ENCODE results near the gene TTLL10. TPM values are rescaled to one million over a fixed set of nuclear protein-coding genes. Genes with fewer than 3 reads are reported as not detected.

The TTLL10 gene
- total RNA-seq, 8 experiments from 2014 or later: 0.43 to 0.59 TPM; not detected in 6

DNA sequence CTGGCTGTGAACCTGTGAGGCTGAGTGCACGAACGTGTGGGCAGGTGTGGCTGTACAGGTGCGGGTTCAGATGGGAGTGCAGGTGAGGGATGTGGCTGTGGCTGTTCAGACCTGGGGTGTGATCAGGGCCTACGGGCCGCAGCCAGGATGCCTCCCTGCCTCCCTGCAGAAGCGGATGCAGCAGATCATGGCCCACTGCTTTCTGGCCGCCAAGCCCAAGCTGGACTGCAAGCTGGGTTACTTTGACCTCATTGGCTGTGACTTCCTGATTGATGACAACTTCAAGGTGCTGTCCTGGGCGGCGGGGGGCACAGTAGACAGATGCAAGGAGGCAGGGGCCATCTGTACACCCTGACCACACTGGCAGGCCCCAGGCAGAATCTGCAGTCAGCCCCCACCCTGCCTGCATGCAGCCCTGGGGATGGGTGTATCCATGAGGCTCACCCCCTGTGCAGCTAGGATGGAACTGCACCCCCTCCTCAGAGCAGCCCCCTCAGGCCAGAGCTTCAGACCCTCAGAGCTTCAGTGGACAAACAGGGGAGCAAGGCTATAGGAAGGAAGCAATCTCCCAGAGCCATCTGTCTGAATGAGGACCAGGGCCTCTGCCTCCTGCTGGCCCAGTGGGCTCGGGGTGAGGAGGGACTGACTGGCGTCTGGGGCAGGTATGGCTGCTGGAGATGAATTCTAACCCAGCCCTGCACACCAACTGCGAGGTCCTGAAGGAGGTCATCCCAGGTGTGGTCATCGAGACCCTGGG, 22.9 kb downstream of the TTLL10 start:
- ATAC-seq (replicated peaks in 6 of 8): no peak
- in situ Hi-C loops (cut with MboI; ENCODE audit: low pct_unique_long_range_greater_than_20kb in 2 of 9, low sequenced_read_pairs in 9 of 9, unreplicated experiment in 9 of 9): no loop called here
- Histone ChIP-seq H3K4me1 (replicated peaks in 1 of 2) (peaks cover 5 to 10% of the 10 kb centered on the region in 2 donors), H3K4me3 (no peak overlapping the region), H3K27ac (no peak overlapping the region)
- 64 to 76% (median 70%) methylated on average over 2 to 9 of the region's 13 CpGs; no CpG with 5 or more reads in 5 of the 10 experiments for WGBS, 10 experiments

DNA sequence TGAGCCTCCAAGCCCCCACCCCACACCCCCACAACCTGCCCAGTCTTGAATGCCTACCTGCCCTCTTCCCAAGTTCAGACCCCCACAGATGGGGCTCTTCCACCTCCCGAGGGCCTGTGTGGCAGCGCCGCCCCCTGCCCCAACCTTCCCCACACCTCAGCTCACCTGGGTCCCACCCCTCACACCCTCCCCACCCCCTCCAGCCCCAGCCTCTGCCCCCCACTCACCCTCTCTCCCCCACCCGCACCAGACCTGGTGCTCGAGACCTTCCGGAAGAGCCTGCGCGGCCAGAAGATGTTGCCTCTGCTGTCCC, 23.5 kb downstream of the TTLL10 start:
- H3K27ac ChIP-seq: no peak overlapping the region
- in situ Hi-C loops (cut with MboI; ENCODE audit: low pct_unique_long_range_greater_than_20kb in 2 of 9, low sequenced_read_pairs in 9 of 9, unreplicated experiment in 9 of 9): no loop called here
- 60% methylated on average over 1 of the region's 8 CpGs; no CpG with 5 or more reads in 9 of the 10 experiments for WGBS, 10 experiments
- H3K4me1 ChIP-seq (replicated peaks in 1 of 2): peaks cover 5 to 10% of the 10 kb centered on the region in 2 donors
- H3K4me3 ChIP-seq: no peak overlapping the region
- ATAC-seq (replicated peaks in 6 of 8): no peak

DNA sequence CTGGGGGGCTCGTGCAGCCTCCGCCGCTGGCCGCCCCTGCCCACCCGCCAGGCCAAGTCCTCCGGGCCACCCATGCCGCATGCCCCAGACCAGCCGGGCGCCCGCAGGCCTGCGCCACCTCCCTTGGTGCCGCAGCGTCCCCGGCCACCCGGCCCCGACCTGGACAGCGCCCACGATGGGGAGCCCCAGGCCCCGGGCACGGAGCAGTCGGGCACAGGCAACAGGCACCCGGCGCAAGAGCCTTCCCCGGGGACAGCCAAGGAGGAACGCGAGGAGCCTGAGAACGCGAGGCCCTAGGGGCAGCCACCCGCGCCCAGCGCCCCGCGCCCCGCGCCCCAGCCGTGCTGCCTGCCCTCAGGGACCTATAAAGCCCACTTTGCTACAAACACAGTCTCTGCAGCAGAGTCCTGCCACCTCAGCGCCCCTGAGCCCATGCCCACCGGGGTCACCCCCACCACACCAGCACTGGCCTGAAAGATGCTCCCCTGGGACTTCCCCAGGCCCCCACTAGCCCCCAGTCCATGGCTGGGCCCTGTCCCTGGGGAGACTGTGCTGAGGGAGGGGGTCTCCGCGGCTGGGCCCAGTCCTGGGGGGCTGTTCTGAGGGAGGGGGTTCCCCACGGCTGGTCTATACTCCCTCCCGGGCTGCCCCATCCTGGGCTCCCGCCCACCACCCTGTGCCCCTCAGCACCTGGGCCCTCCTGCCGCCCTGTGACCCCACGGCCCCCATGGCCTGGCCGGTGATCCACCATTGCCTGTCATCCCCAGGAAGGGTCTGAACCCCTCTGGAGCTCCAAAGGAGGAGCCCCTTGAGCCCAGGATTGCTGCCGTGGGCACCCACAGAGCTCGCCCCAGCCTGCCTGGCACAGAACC, 24.1 kb downstream of the TTLL10 start:
- in situ Hi-C loops (cut with MboI; ENCODE audit: low pct_unique_long_range_greater_than_20kb in 2 of 9, low sequenced_read_pairs in 9 of 9, unreplicated experiment in 9 of 9): no loop called here
- WGBS, 10 experiments: 60 to 98% (median 85%) methylated on average over 2 to 33 of the region's 48 CpGs; no CpG with 5 or more reads in 6 of the 10 experiments
- H3K4me3 ChIP-seq: no peak overlapping the region
- peaks cover 5 to 10% of the 10 kb centered on the region in 2 donors for H3K4me1 ChIP-seq (replicated peaks in 1 of 2)
- no peak for ATAC-seq (replicated peaks in 6 of 8)
- H3K27ac ChIP-seq: no peak overlapping the region

DNA sequence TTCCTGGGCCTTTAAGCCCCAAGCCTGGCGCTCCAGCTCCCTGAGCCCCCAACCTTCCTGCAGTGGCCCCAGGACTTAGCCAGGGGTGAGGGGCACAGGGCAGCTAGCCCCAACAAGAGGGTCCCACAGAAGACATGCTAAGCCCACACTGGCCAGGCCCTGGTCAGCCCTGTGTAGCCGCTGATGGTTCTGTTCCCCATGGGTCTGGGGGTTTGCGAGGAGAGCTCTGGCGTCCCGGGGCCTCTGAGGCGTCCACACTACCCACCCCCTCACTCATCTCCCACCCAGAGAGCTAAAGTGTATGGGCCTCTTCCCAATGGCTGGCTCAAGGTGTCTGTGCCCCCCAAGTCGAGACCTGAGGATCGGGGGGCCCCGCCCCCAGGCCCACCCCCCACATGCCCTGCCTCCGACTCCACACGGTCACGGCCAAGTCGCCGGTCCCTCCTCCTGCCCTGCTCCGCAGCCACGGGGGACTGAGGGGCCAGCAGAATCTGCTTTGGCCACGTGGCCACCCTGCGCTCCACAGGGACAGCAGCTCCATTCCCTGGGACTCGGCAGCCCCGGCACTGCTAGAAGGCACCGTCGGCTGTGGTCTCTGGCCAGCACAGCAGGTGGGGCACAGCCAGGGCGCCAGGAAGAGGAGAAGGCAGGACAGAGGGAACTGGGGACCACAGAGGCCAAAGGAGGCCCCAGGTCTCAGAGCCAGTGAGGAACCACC, 24.9 kb downstream of the TTLL10 start:
- 37 to 76% (median 64%) methylated on average over 5 to 6 of the region's 23 CpGs; no CpG with 5 or more reads in 6 of the 10 experiments for WGBS, 10 experiments
- peaks cover 5 to 10% of the 10 kb centered on the region in 2 donors for H3K4me1 ChIP-seq (replicated peaks in 1 of 2)
- ATAC-seq (replicated peaks in 6 of 8): peak in 2 of 8 experiments; percentile 7 to 18
- H3K4me3 ChIP-seq: no peak overlapping the region
- in situ Hi-C loops (cut with MboI; ENCODE audit: low pct_unique_long_range_greater_than_20kb in 2 of 9, low sequenced_read_pairs in 9 of 9, unreplicated experiment in 9 of 9): no loop called here
- no peak overlapping the region for H3K27ac ChIP-seq

DNA sequence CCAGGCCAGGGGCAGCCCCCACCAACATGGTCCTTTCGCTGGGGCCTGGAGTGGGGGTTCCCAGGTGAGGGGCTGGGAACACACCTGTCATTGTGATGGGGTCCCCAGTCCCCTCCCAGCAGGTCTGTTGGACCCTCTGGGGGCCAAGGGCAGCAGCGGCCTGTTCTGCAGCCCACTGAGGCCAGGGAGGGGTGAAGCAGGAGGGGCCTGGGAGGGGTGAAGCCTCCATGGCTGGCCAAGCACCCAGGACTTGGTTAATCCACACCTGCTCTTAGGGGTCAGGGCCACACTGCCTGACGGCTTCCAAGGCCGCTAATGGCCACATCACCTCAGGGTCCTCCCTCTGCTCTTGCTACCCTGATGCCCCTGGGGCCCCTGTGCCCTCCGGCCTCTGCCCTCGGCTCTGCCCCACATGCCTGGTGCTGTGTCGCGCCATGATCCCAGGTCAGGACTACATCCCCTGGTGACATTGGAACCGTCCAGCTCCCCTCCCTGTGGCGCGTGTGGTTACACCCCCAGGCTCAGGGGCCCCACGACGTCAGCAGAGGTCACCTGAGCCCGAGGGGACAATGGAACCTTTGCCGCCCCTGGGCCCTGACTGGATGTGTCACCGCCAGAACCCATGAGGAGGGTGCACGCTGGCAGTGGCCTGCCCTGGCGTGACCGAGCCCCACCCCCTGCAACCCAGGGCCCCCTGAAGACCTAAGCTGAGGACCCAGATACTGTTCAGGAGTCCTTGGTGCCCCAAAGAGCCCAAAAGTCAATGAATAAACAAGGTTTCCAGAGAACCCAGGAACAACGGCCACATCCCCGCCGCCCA, 25.7 kb downstream of the TTLL10 start:
- WGBS, 10 experiments: 80 to 100% (median 83%) methylated on average over 1 to 8 of the region's 22 CpGs; no CpG with 5 or more reads in 6 of the 10 experiments
- ATAC-seq (replicated peaks in 6 of 8): no peak
- in situ Hi-C loops (cut with MboI; ENCODE audit: low pct_unique_long_range_greater_than_20kb in 2 of 9, low sequenced_read_pairs in 9 of 9, unreplicated experiment in 9 of 9): no loop called here
- peaks cover 5 to 10% of the 10 kb centered on the region in 2 donors for H3K4me1 ChIP-seq (replicated peaks in 1 of 2)
- no peak overlapping the region for H3K4me3 ChIP-seq
- H3K27ac ChIP-seq: no peak overlapping the region

DNA sequence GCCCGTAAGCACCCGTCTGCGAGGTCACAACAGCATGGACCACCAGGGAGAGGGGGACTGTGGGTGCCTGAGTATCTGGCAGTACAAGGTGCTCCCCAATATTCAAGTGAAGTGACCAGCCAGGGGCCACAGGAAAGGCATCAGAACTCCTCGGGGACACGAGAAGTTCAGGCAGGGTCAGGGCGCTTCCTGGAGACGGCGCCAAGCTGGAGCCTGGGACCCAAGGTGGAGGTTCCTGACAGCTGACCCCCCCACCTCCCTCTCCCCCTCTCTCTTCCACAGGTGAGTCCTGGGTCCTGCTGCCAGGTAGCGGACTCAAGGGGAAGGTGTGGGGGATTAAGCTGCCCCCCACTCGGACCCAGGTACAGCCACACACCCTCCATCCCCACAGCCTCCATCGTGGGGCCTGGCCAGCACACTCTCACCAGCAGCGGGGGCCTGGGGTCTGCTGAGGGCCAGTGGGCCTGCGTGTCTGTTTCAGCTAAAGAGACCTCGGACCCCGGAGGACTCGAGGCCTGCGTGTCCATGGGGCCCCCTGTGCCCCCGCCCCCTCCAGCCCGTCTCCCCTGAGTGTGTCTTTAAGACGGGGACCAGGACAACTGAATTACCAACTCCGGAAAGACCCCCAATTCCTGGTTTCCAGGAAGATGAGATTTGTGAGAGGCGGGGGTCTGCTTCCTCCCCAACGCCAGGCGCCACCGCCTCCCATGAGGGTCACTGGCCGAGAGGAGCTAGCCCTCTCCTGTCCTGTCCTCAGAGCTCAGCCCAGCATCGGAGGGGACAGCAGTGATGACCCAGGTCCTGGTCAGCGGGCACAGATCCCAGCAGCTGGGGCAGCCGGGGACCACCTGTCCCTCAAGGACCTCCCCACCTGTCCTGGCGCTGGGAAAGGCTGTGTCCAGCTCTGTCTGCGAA, 26.5 kb downstream of the TTLL10 start:
- peak in 2 of 8 experiments; percentile 0 to 1 for ATAC-seq (replicated peaks in 6 of 8)
- no peak overlapping the region for H3K27ac ChIP-seq
- in situ Hi-C loops (cut with MboI; ENCODE audit: low pct_unique_long_range_greater_than_20kb in 2 of 9, low sequenced_read_pairs in 9 of 9, unreplicated experiment in 9 of 9): no loop called here
- peak overlapping the region in 3 of 5 donors; percentile 31 to 38 (median 34) for H3K4me3 ChIP-seq
- 31 to 83% (median 72%) methylated on average over 3 to 5 of the region's 31 CpGs; no CpG with 5 or more reads in 7 of the 10 experiments for WGBS, 10 experiments
- H3K4me1 ChIP-seq (replicated peaks in 1 of 2): peaks cover 5 to 10% of the 10 kb centered on the region in 2 donors

DNA sequence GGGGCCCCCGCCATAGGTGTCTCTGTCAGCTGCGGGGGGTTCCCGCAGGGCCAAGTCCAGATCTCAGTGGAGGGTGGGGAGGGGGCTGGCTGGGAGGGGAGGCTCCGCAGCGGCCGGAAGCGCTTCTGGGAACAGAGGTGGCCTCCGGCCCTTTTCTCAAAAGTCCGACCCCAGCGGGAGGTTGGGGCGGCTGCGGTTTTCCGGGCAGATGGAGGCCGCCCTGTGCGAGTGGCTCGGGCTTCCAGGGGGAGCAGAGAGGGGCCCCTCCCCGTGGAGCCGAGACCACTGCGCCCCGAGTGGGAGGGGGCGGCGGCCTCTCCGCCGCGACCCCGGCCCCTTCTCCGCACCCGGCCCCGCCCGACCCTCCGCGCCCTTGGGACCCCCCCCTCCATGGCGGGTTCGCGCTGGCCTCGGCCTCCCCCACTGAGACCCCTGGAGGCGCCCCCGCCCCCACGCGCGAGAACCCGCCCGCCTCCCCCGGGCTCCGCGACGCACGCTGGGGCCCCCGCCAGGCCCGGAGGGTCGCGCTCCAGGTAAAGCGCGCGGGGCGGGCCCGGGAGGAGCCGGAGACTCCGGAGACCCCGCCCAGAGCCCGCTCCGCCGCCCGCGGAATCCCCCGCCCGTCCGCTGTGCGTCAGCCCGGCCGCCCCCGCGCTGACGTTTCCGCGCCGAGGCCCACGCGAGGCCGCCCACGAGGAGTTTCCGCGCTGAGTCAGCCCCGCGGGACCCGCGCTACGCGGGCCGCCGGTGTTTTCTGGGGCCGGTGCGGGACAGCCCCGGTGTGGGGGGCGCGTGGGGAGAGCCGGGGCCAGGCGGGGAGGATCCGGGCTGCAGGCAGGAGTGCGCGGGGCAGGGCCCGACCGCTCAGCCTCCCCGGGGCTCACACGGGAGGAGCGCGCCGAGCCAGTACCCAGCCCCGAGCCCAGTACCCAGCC, 27.5 kb downstream of the TTLL10 start:
- no peak overlapping the region for H3K27ac ChIP-seq
- in situ Hi-C loops (cut with MboI; ENCODE audit: low pct_unique_long_range_greater_than_20kb in 2 of 9, low sequenced_read_pairs in 9 of 9, unreplicated experiment in 9 of 9): no loop called here
- H3K4me3 ChIP-seq: peak overlapping the region; percentile 12 to 38 (median 34)
- peak; percentile 69 to 79 (median 76) for ATAC-seq (replicated peaks in 6 of 8)
- H3K4me1 ChIP-seq (replicated peaks in 1 of 2): peaks cover 5 to 12% of the 10 kb centered on the region in 2 donors
- 10 to 33% methylated on average over 3 to 4 of the region's 109 CpGs; no CpG with 5 or more reads in 8 of the 10 experiments for WGBS, 10 experiments

DNA sequence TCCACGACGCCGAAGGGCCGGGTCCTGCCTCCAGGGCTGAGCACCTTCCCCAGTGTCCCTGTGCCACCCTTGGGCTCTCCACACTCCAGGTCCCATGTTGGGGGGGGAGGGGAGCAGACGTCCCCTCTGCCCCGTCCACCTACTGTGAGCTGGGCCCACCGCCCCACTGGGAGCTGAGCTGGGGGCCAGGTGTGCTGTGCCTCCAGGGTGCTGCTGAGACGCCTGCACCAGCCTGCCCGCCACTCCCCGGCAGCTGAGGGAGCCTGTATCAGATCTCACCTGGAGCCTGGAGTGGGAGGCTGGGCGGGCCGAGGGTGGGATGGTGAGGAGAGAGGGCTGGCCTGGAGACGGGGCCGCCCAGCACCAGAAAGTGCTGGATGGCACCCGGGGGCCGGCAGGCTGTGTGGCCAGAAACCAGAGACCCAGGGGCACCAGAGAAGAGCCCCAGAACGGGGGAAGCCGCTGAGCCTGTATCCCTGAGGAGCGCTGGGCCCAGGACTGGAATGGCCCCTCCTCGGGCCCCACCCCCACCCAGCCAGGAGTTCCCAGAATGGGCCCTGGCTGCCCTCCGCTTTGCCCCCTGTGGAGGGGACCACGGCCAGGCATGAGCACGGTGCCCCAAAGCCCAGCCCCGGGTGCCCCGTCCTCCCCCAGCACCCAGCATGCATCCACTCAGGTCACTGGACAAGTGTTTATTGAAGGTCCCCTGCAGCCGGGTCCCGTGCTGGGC, 29.3 kb downstream of the TTLL10 start:
- H3K4me3 ChIP-seq: no peak overlapping the region
- H3K27ac ChIP-seq: no peak overlapping the region
- WGBS, 10 experiments: 40 to 100% methylated on average over 1 to 2 of the region's 27 CpGs; no CpG with 5 or more reads in 8 of the 10 experiments
- ATAC-seq (replicated peaks in 6 of 8): no peak
- H3K4me1 ChIP-seq (replicated peaks in 1 of 2): peaks cover 7 to 27% of the 10 kb centered on the region in 2 donors
- in situ Hi-C loops (cut with MboI; ENCODE audit: low pct_unique_long_range_greater_than_20kb in 2 of 9, low sequenced_read_pairs in 9 of 9, unreplicated experiment in 9 of 9): no loop called here

DNA sequence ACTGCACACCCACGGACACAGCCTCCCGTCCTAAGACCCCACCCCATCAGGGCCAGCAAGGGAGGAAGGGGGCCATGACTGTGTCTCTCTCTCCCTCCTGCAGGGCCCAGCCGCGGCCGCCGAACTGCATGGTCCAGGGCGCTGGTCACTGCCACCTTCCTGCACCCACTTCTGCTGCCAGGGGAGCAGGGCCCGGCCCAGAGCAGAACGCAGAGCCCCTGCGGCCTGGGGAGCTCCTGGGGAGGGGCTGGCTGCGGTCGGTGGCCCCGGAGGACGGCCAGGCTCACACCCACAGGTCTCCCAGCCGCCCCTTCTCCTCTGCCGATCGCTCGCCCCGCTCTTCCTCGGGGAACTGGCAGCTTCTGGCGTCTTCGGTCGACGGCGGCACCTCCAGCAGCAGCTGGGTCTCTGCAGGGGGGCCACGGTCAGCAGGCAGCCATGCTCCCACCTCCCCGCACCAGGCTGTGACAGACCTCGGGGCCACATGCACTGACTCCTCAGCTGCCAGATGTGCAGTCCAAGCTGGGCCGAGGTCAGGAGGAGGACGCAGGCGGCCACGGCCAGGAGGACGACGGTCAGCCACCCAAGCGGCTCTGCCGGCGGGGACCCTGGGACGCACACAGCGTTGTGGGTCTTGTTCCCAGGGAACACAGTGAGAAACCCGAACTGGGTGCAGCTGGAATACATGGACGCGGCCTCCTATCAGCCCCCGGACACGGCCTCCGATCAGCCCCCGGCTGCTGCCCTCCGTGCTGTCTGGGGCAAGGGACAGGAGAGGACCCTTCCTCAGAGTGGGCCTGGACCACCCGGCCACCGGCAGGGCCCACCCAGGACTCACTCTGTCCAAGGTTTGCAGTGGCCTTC, 30.1 kb downstream of the TTLL10 start:
- in situ Hi-C loops (cut with MboI; ENCODE audit: low pct_unique_long_range_greater_than_20kb in 2 of 9, low sequenced_read_pairs in 9 of 9, unreplicated experiment in 9 of 9): no loop called here
- peaks cover 14 to 33% of the 10 kb centered on the region in 2 donors for H3K4me1 ChIP-seq (replicated peaks in 1 of 2)
- ATAC-seq (replicated peaks in 6 of 8): no peak
- 48 to 82% (median 73%) methylated on average over 5 to 19 of the region's 49 CpGs; no CpG with 5 or more reads in 6 of the 10 experiments for WGBS, 10 experiments
- no peak overlapping the region for H3K27ac ChIP-seq
- no peak overlapping the region for H3K4me3 ChIP-seq
